Activated naive CD4-positive, alpha-beta T cell treated with anti-CD3 and anti-CD28 coated beads for 36 hours (primary cell): ENCODE results near the gene HLCS. TPM values are rescaled to one million over a fixed set of nuclear protein-coding genes. Genes with fewer than 3 reads are reported as not detected.
"Not testable (repeated sequence)": the region's sequence is repeated elsewhere in the genome, so short reads cannot be mapped to it uniquely, and the experiment has no call there.

Source experiments
- CTCF ChIA-PET: fragments of 350-600 bp; sonication (Branson Sonifier 250); formaldehyde crosslinking; loops from one replicate; lab custom pipeline; 2021; ENCODE audit warnings: antibody characterized with exemption; lab: Charles Lee
- DNase-seq: peaks from one replicate; pipeline ENCODE4 v3.0.0-alpha.2; 2020
- H3K27ac Mint-ChIP-seq: one replicate; pipeline ENCODE4 v1.8.0; 2021; ENCODE audit warnings: mild to moderate bottlenecking, mixed read lengths
- H3K27me3 Mint-ChIP-seq: one replicate; pipeline ENCODE4 v1.8.0; 2021; ENCODE audit warnings: low read depth, mixed read lengths
- H3K36me3 Mint-ChIP-seq: one replicate; pipeline ENCODE4 v1.8.0; 2021; ENCODE audit warnings: low read depth, mixed read lengths
- H3K4me1 Mint-ChIP-seq: one replicate; pipeline ENCODE4 v1.8.0; 2021; ENCODE audit warnings: low read depth, mixed read lengths
- H3K4me3 Mint-ChIP-seq: one replicate; pipeline ENCODE4 v1.8.0; 2021; ENCODE audit warnings: mild to moderate bottlenecking, moderate library complexity, mixed read lengths
- H3K9me3 Mint-ChIP-seq: one replicate; pipeline ENCODE4 v1.8.0; 2021; ENCODE audit warnings: mixed read lengths
- intact Hi-C: fragments of 100-400 bp; cut with micrococcal nuclease; formaldehyde crosslinking; loops from one replicate; pipeline ENCODE4 v1.15.1; 2023
- total RNA-seq, 2 experiments: library from RNA; stranded (reverse); gene quantifications; one replicate each; pipeline ENCODE4 v1.2.3, GENCODE V29; 2021

HLCS gene
- total RNA-seq, 2 experiments from 2014 or later, result 12.5 to 12.6 TPM

DNA sequence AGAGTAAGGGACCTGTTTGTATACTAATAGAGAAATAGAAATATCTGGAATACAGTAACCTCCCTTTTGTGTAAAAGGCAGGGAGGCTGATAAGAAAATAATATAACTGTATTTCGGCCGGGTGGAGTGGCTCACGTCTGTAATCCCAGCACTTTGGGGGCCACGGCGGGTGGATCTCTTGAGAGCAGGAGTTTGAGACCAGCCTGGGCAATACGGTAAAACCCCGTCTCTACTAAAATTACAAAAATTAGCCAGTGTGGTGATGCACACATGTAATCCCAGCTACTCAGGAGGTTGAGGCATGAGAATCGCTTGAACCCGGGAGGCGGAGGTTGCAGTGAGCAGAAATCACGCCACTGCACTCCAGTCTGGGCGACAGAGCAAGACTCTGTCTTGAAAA is 28.8 kb upstream of the HLCS start:
- DNase-seq, H3K27ac Mint-ChIP-seq, H3K27me3 Mint-ChIP-seq, H3K4me3 Mint-ChIP-seq, intact Hi-C loops, H3K4me1 Mint-ChIP-seq, H3K9me3 Mint-ChIP-seq, H3K36me3 Mint-ChIP-seq: not testable (repeated sequence)
- CTCF ChIA-PET, result interaction anchor here (0.7 to 2.7 kb wide), 2 partner anchors 15 to 268 kb away, joined by 3 to 6 read pairs; no protein-coding TSS in a partner anchor

DNA sequence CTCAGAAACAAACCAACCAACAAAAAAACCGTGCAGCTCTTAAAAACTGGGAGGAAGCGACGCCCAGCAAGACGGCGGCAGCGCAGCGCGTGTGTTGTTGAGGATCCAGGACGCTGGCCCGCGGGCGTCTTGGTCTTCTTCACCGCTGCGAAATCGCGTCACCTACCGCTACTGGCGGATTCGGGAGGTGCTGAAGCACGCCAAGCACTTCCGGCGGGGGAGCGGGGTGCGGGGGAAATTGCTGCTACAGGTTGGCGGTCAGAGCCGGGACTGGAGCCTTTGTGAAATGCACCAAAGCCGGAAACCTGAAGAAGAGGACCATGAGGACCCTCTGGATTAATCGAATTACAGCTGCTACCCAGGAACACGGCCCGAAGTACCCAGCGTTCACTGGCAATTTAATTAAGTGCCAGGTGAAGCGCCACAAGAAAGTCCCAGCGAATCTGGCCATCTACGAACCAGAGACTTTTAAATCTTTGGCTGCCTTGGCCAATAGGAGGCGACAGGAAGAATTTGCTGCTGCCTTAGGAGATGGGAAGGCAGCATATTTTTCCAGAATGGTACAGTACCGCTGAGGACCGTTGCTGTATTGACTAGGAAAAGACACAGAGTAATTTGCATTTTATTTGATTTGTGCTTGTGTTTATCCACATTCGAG is 28.2 kb upstream of the HLCS start:
- peak; percentile 67 for DNase-seq
- Mint-ChIP-seq H3K4me1 (peaks cover 4% of the 10 kb centered on the region), H3K27me3 (no peaks in the 10 kb centered on the region), H3K36me3 (no peaks in the 10 kb centered on the region), H3K27ac (no peak overlapping the region), H3K9me3 (no peaks in the 10 kb centered on the region), H3K4me3 (peak overlapping the region; percentile 47)
- intact Hi-C loops, result no loop called here
- CTCF ChIA-PET, result interaction anchor here (2.0 to 2.7 kb wide), 2 partner anchors 15 to 16 kb away, joined by 4 to 6 read pairs; no protein-coding TSS in a partner anchor

DNA sequence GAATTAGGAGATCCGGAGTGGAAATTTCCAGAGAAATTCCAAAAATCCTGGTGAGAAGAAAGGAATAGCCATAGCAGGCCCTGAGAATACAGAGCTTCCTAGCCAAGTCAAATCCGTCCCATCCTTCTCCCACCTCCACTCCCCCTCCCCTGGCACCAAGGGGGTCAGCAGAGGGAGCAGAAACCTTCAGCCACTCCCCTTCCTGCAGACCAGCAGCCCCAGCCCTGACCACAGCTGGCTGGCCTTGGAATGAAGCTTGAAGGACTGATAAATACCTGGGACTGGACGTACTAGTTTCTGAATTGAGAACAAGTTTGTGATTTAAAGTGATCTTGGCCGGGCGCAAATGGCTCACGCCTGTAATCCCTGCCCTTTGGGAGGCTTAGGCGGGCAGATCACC is 26.2 kb upstream of the HLCS start:
- H3K4me3 Mint-ChIP-seq, result no peak overlapping the region

DNA sequence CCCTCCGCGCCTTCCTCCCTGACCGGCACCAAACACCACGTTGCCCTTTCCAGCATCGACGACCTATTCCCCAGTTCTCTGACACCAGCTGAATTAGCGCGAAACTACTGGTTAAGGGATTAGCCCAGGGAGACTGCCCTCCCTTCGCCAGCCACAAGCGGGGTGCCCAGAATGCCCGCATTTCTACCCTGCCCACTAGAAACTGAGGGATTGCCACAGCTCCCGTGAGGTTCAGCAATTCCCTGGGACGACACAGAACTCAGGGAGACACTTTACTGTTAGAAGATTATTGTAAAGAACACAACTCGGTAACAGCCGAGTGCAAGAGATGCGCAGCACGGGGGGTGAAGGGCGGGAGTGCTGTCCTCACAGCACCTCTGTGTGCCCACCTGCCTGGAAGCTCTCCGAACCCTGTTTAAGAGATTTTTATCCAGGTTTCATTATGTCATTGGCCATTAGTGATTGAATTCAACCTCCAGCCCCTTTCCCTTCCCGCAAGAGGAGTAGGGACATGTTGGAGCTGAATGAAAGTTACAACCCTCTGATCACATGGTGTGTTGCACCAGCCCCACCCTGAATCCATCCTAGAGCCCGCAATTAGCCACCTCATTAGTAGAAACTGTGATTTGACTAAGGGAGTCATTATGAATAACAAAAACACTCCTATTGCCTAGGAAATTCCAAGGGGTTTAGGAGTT is 24.2 kb upstream of the HLCS start:
- Mint-ChIP-seq H3K27me3 (no peaks in the 10 kb centered on the region), H3K9me3 (no peaks in the 10 kb centered on the region), H3K4me1 (peaks cover 36% of the 10 kb centered on the region), H3K27ac (peak overlapping the region; percentile 65), H3K36me3 (no peaks in the 10 kb centered on the region), H3K4me3 (peak overlapping the region; percentile 80)
- DNase-seq, result no peak
- CTCF ChIA-PET, result interaction anchor here (0.6 to 2.7 kb wide), 11 partner anchors 12 to 456 kb away, joined by 3 to 21 read pairs (median 4); no protein-coding TSS in a partner anchor
- intact Hi-C loops, result loop anchor here (1.0 kb wide), 2 partner anchors 51 to 834 kb away; partner anchors contain the start of gene DOP1B

More for the DNA sequence above, 26.2 kb upstream of the HLCS start:
- Mint-ChIP-seq H3K36me3 (no peaks in the 10 kb centered on the region), H3K4me1 (peaks cover 18% of the 10 kb centered on the region), H3K9me3 (no peaks in the 10 kb centered on the region), H3K27ac (no peak overlapping the region), H3K27me3 (no peaks in the 10 kb centered on the region)
- DNase-seq, result no peak
- CTCF ChIA-PET, result interaction anchor here (1.1 to 2.0 kb wide), 2 partner anchors 18 to 30 kb away, joined by 3 to 4 read pairs; no protein-coding TSS in a partner anchor
- intact Hi-C loops, result no loop called here

DNA sequence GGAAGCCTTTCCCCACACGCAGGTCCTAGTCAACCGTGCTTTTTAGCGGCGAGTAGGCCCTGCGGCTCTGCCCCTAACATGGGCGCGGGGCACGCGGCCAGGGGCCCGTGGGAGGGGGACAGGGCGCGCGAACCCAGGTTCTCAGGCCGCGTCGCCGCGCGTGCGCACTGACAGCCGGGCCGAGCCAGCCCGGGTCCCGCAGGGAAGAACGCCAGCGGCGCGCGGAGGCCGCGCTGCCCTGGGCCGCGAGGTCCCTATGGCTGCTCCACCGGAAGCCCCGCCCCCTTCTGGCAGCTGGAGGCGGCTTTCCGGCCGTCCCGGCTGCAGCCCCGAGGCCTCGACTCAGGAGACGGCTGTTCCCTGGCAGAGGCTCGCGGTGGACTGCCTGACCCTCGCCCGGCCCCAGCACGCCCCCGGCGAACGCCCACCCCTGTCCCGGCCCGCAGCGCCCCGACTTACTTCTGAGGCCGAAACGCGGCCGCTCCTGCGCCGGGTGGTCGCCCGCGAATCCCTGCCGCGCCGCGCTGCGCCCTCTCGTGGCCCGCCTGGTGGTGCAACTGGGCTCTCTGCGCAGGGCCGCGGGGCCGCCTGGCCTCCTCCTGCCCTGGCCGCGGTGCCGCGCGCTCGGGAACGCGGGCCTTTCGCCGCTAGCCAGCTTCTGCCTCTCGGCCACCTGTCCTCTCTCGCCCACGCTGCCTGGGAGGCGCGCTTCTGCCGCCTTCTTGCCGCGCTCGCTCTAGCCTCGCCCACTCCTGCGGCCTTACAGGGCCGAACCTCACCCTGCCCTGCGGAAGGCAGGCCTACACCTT is 23.4 kb upstream of the HLCS start:
- no peaks in the 10 kb centered on the region for H3K36me3 Mint-ChIP-seq
- peak; percentile 89 for DNase-seq
- intact Hi-C loops, result loop anchor here (1.0 to 10.0 kb wide), 8 partner anchors 13 to 834 kb away; partner anchors contain the start of genes DOP1B, HLCS, PIGP and TTC3
- CTCF ChIA-PET, result interaction anchor here (0.6 to 2.7 kb wide), 14 partner anchors 11 to 97 kb away, joined by 3 to 21 read pairs (median 3); no protein-coding TSS in a partner anchor
- H3K4me1 Mint-ChIP-seq, result peaks cover 38% of the 10 kb centered on the region
- no peaks in the 10 kb centered on the region for H3K27me3 Mint-ChIP-seq
- peak overlapping the region; percentile 80 for H3K4me3 Mint-ChIP-seq
- no peaks in the 10 kb centered on the region for H3K9me3 Mint-ChIP-seq
- peak overlapping the region; percentile 65 for H3K27ac Mint-ChIP-seq

DNA sequence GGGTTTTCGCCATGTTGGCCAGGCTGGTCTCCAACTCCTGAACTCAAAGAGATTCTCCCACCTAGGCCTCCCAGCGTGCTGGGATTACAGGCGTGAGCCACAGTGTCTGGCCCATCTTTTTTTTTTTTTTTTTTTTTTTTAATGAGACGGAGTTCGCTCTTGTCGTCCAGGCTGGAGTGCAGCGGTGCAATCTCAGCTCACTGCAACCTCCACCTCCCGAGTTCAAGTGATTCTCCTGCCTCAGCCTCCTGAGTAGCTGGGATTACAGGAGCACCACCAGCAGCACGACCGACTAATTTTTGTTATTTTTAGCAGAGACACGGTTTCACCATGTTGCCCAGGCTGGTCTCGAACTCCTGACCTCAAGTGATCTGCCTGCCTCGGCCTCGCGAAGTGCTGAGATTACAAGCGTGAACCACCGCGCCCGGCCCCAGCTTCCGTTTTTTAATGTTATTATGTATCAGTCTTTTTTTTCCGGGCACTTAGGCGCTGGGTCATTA is 22.8 kb upstream of the HLCS start:
- not testable (repeated sequence) for H3K36me3 Mint-ChIP-seq, H3K27me3 Mint-ChIP-seq, DNase-seq, H3K9me3 Mint-ChIP-seq
- CTCF ChIA-PET, result interaction anchor here (0.6 to 2.7 kb wide), 9 partner anchors 10 to 49 kb away, joined by 3 to 21 read pairs (median 3); no protein-coding TSS in a partner anchor
- H3K4me3 Mint-ChIP-seq, result peak overlapping the region; percentile 74
- H3K4me1 Mint-ChIP-seq, result peaks cover 38% of the 10 kb centered on the region
- intact Hi-C loops, result loop anchor here (1.0 to 10.0 kb wide), 6 partner anchors 12 to 576 kb away; partner anchors contain the start of genes HLCS, PIGP, TTC3 and VPS26C
- H3K27ac Mint-ChIP-seq, result peak overlapping the region; percentile 61

DNA sequence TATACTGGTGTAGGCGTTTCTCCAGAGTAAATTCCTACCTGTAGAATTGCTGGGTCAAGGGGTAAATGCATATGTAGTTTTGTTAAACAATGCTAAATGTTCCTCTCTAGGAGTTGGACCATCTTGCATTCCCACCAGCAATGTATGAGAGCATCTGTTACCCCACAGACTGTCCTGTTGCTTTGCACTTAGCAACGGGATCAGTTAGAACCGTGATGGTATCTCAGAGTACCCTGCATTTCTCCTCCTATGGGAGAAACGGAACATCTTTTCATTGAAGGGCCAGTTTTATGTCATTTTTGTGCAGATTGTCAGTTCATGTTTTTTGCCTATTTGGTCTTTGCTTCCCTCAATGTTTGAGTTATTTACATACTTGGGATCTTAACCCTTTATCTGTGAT is 22.1 kb upstream of the HLCS start:
- CTCF ChIA-PET, result interaction anchor here (2.7 kb wide), 1 partner anchor 12 kb away, joined by 21 read pairs; no protein-coding TSS in a partner anchor
- intact Hi-C loops, result loop anchor here (5.0 to 10.0 kb wide), 3 partner anchors 279 to 576 kb away; partner anchors contain the start of gene VPS26C
- Mint-ChIP-seq H3K36me3 (no peaks in the 10 kb centered on the region), H3K27me3 (no peaks in the 10 kb centered on the region), H3K27ac (no peak overlapping the region), H3K9me3 (no peaks in the 10 kb centered on the region), H3K4me1 (peaks cover 38% of the 10 kb centered on the region), H3K4me3 (no peak overlapping the region)
- no peak for DNase-seq

DNA sequence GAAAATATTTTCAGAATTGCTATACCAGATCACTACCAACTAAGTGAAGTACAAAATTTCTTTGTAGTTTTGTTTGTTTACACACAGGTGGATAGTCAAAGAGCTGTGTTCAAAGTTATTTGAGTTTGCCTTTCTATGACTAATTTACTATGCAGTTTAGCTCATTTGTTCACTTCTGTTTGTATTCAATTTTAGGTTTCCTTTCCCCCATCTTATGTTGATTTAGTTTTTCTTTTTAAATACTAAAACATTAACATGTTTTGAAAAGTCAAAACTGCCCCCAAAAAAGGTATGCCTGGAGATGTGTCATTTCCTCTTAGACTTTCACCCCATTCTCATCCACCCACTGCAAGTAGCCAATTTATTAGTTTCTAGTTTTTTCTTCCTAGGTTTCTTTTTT is 21.4 kb upstream of the HLCS start:
- Mint-ChIP-seq H3K9me3 (no peaks in the 10 kb centered on the region), H3K4me1 (peaks cover 38% of the 10 kb centered on the region), H3K4me3 (no peak overlapping the region), H3K27ac (peak overlapping the region; percentile 46), H3K36me3 (no peaks in the 10 kb centered on the region), H3K27me3 (no peaks in the 10 kb centered on the region)
- CTCF ChIA-PET, result interaction anchor here (0.6 to 2.1 kb wide), 5 partner anchors 11 to 699 kb away, joined by 3 to 10 read pairs (median 10); partner anchors contain the start of genes HLCS and RIPPLY3
- DNase-seq, result no peak
- intact Hi-C loops, result loop anchor here (5.0 to 10.0 kb wide), 3 partner anchors 279 to 577 kb away; partner anchors contain the start of gene VPS26C

DNA sequence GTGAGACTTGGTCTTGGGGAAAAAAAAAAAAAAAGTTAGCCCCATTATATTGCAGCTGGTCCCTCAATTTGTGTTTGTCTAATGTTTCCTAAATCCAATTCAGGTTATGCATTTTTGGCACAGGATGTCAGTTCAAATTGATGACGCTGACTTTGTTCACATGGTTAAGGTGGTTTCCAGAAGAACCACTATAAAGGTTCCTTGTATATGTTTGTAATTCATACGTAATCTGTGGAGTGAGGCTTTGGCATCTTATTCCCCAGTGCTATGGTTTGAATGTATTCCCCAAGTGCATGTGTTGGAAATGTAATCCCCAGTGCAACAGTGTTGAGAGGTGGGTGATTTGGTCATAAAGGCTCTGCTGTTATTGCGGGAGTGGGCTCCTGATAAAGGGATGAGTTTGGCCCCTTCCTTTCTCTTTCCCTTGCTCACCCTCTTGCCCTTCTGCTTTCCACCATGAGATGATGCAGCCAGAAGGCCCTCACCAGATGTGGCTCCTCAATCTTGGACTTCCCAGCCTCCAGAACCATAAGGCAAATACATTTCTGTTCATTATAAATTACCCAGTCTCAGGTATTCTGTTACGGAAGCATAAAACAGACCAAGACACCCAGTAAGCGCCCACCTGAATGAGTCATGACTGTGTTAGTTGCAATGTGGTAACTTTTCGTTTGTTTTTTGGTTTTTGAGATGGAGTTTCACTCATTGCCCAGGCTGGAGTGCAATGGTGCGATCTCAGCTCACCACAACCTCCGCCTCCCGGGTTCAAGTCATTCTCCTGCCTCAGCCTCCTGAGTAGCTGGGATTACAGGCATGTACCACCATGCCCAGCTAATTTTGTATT is 19.5 kb upstream of the HLCS start:
- Mint-ChIP-seq H3K4me1 (peaks cover 39% of the 10 kb centered on the region), H3K4me3 (peak overlapping the region; percentile 39), H3K27me3 (peaks cover under 1% of the 10 kb centered on the region), H3K36me3 (no peaks in the 10 kb centered on the region), H3K27ac (peak overlapping the region; percentile 76), H3K9me3 (no peaks in the 10 kb centered on the region)
- intact Hi-C loops, result loop anchor here (1.0 to 10.0 kb wide), 5 partner anchors 9 to 579 kb away; partner anchors contain the start of genes HLCS and VPS26C
- peak; percentile 41 for DNase-seq
- CTCF ChIA-PET, result interaction anchor here (0.7 to 2.1 kb wide), 4 partner anchors 9 to 25 kb away, joined by 6 to 10 read pairs (median 10); partner anchors contain the start of gene HLCS

DNA sequence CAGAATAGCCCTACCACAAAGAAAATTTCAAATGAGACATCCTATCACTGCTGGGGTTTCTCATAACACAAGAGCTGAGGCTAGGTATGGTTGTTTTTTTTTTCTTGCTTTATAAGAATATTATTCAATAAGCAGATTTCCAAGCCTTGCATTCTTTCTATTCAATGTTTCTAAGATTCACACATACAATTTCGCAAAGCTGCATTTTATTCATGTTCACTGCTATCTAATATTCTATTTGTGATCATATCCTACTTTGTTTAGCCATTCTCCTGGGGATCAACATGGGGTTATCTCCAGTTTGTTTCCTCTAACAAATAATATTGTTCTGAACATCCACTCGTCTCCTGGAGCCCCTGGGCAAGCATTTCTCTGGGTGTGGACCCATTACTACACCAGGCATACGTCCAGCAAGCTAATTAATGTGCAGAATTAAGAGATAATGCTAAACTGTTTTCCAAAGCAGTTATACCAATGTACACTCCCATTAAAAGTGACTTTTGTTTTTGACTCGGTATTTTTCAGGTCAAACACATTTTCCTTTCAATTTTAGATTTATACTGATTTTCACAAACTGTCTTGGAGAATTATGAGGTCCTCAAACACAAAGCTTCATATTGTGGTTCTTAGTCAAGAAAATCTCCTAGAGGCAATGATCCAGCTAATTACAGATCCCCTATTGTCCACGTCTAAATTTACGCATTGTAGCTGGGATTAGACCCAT is 15.7 kb upstream of the HLCS start:
- H3K27ac Mint-ChIP-seq, result no peak overlapping the region
- intact Hi-C loops, result loop anchor here (10.0 kb wide), 2 partner anchors 393 to 583 kb away; no protein-coding TSS in a partner anchor
- CTCF ChIA-PET, result interaction anchor here (0.6 to 1.9 kb wide), 3 partner anchors 17 to 83 kb away, joined by 3 to 6 read pairs (median 3); no protein-coding TSS in a partner anchor

More for the DNA sequence above, 15.7 kb upstream of the HLCS start:
- no peak for DNase-seq
- peaks cover 32% of the 10 kb centered on the region for H3K4me1 Mint-ChIP-seq
- H3K27me3 Mint-ChIP-seq, result peaks cover 9% of the 10 kb centered on the region
- H3K36me3 Mint-ChIP-seq, result no peaks in the 10 kb centered on the region
- no peak overlapping the region for H3K4me3 Mint-ChIP-seq
- no peaks in the 10 kb centered on the region for H3K9me3 Mint-ChIP-seq
